CD4-positive, alpha-beta T cell treated with Interferon gamma for 1 hour (primary cell): ENCODE results near the gene ZNF597.

Experiments used
- DNase-seq: peaks from one replicate; pipeline ENCODE4 v3.0.0-alpha.2; 2020

ZNF597 gene

GRCh38 chr16:3439637-3440036, 3.7 kb downstream of the ZNF597 start:
- no peak for DNase-seq

GRCh38 chr16:3434373-3434772, 8.9 kb downstream of the ZNF597 start:
- DNase-seq: no peak

- peak; percentile 54 for DNase-seq
Observed at GRCh38 chr16:3431779-3432219, 11.5 kb downstream of the ZNF597 start.

DNA sequence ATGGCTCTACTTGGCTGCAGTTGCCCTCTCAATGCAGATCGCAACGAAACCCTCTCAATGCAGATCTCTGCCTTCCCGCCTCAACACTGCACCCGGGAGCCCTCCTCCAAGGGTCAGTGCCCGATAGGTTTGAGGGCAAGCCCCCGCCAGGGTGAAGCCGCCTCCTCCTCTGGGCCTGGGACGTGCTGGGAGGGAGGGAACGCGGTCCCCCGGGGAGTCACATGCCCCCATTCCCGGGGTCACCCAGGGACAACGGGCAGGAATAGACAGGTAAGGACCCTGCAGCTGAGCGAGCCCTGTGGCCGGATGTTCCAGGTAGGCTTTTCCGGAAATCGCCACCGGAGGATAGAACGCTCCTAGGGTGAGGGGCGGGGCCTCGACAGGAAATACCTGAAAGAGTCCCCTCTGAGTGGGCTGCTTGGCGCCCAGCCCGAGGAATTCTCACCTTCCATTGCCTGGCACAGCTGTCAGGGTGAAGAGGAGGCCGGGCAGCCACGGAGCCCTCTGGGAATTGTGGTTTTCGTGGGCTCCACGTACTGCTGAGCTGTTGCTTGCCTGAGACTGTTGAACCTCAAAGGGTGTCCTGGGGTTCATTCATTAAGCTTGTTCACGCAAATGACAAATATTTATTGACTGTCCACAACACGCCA, 29.4 kb downstream of the ZNF597 start:
- DNase-seq: no peak

GRCh38 chr16:3408561-3409197, 34.6 kb downstream of the ZNF597 start:
- no peak for DNase-seq

- DNase-seq: no peak
Observed at GRCh38 chr16:3401719-3402397, 41.4 kb downstream of the ZNF597 start.

DNA sequence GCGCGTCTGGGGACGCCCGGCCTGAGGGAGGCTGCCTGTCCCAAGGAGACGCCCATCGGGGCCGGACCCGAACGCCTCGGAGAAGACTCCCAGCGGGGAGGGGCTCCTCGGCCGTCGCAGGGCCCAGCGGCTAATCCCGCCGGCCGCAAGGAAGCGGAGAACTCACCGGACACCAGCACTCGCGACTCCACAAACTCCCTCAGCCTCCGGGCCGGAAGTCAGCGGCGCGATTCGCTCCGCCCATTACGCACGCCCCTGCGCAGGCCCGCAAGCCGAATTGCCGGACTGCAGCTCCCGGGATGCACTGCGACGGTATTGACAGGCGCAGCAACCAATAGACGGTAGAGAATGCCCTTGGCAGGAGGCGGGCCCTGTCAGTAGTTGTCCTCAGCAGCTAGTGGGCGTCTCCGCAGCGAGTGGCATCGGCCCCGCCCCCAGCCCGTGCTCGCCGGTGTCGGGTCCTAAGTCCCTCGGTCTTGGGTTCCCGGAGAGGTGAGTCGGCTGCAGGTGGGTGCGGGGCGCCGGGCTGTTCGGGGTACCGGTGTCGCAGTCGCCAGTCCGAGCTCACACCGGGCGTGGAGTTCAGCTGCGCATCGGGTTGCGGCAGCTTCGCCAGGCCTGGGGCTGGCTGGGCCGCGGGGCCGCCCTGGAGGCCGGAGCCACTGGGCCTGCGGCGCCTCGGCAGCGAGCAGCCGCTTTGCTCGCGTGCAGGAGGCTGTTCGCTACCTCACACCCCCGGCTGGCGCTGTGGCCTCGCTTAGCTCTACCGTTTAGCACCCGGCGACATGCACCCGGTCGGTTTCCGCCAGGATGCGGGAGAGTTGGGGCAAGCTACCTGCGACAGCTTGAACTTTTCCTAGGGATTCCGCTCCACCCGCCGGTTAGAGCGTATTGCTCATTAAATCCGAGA, 42.3 kb downstream of the ZNF597 start, which contains the start of the genes ZNF174 and ZSCAN32:
Gene ZNF174 (plus strand): TSS at position 437 of the 910 bp plus-strand sequence. CDS start 790 bp downstream, outside the sequence.
Gene ZSCAN32 (minus strand): TSS at position 226 of the 910 bp plus-strand sequence. CDS start 3,447 bp downstream, outside the sequence.
- DNase-seq: peak; percentile 99

DNA sequence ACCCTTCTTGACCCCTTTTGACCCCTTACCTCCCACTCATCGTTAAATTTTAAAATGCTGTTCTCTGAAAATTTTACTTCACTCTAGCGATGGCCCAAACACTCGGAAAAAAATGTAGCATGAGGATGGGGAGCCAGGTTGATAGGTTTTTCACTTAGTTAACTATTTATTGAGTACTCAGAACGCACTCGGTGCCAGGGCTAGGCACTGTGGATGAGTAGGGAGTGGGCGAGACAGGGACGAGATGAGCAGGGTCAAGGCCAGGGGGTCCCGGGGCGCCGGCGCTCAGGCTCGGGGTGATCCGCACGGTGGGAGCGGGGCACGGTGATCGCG, 42.9 kb downstream of the ZNF597 start:
- no peak for DNase-seq

GRCh38 chr16:3389663-3390338, 53.5 kb downstream of the ZNF597 start:
- DNase-seq: no peak

GRCh38 chr16:3388325-3388724, 55.0 kb downstream of the ZNF597 start:
- no peak for DNase-seq

GRCh38 chr16:3383045-3383448, 60.3 kb downstream of the ZNF597 start:
- no peak for DNase-seq
